ENCODE results near the gene PWP2.
"Not testable (repeated sequence)": the region's sequence is repeated elsewhere in the genome, so short reads cannot be mapped to it uniquely, and the experiment has no call there.

DNA sequence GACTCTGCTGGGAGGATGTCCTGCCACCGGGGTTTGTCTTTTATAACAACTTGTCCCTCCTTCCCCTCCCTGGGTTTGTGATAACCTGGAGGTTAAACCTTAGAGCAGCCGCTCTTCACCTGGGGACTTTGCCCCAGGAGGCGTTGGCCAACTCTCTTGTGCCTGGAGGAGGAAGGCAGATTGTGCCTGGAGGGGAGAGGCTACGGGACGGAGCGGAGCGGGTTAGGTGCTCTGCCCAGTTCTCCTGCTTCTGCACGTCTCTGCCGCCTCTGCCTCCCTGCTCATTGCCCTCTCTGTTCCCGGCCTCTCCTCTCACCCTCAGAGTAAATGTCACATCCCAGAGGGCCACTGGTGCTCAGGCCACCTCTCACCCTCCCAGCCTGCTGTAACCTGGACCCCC is 63.1 kb downstream of the PWP2 start:
- TF ChIP-seq, protein P1, sequence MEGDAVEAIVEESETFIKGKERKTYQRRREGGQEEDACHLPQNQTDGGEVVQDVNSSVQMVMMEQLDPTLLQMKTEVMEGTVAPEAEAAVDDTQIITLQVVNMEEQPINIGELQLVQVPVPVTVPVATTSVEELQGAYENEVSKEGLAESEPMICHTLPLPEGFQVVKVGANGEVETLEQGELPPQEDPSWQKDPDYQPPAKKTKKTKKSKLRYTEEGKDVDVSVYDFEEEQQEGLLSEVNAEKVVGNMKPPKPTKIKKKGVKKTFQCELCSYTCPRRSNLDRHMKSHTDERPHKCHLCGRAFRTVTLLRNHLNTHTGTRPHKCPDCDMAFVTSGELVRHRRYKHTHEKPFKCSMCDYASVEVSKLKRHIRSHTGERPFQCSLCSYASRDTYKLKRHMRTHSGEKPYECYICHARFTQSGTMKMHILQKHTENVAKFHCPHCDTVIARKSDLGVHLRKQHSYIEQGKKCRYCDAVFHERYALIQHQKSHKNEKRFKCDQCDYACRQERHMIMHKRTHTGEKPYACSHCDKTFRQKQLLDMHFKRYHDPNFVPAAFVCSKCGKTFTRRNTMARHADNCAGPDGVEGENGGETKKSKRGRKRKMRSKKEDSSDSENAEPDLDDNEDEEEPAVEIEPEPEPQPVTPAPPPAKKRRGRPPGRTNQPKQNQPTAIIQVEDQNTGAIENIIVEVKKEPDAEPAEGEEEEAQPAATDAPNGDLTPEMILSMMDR (IDR thresholded peaks at IDR 0.05): not testable (repeated sequence)
- not testable (repeated sequence) for TF ChIP-seq EZH2 (IDR thresholded peaks at IDR 0.05; ENCODE audit: borderline replicate concordance, insufficient read depth, low read depth, low read length, poor library complexity, severe bottlenecking)

Data from B cell (primary cell).